ENCODE measurements around the gene PLEKHA1.

PLEKHA1 gene

DNA sequence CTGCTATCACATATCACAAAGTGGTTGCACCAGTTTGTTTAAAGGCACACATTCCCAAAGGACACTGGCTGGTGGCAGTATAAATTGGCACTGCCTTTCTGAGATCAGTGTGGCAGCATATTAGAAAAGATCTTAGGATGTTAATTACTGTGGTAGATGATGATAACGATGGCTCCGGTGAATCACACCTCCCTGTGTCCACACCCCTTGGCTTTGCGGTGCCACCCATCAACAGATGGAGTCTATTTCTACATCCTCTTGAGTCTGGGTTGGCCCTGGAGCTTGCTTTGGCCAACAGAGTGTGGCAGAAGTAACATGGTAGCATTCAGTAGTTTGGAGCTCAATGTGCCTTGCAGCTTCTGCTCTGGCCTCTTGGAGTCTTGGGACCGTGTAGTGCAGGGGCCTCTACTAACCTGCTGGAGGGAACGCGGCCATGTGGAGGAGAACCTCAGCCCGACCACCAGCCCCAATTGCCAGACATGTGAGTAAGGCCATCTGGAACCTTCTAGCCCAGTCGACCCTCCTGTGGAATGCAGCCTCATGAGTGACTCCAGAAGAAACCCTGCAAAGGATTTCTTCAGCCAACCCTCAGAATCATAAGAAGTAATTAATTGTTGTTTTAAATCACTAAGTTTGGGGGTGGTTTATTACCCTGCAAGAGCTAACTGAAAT, 27.2 kb upstream of the PLEKHA1 start:
- no peak for DNase-seq (ENCODE audit: low spot score)

- DNase-seq (ENCODE audit: low spot score): peak; percentile 43
These were observed 26.0 kb upstream of the PLEKHA1 start for GRCh38 chr10:122348512-122348911.

GRCh38 chr10:122348935-122349361, 25.6 kb upstream of the PLEKHA1 start:
- DNase-seq (ENCODE audit: low spot score): no peak

DNA sequence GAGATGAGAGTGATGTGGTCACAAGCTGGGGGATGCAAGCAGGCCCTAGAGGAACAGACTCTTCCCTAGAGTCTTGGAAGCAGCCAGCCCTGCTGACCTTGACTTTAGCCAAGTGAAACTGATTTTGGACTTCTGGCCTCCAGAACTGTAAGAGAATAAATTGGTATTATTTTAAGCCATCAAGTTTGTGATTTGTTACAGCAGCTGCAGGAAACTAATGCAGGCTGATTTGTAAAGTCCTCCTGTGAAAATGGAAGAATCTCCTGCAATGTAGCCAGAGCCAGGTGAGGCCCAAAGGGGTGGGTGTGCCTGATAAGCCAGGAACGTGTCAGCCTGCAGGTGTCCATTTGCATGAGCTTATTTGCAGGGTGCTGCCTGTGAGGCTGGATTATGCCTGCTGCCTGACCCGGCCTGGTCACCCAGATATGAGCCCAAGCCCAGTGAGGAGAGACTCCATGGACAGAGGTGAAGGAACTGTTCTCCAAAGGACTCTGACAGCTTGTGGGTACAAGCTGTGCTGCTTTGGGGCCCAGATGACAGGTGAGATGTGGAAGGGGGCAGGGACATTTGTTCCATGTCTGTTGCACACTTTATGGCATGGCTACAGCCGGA, 24.6 kb upstream of the PLEKHA1 start:
- DNase-seq (ENCODE audit: low spot score): no peak

DNA sequence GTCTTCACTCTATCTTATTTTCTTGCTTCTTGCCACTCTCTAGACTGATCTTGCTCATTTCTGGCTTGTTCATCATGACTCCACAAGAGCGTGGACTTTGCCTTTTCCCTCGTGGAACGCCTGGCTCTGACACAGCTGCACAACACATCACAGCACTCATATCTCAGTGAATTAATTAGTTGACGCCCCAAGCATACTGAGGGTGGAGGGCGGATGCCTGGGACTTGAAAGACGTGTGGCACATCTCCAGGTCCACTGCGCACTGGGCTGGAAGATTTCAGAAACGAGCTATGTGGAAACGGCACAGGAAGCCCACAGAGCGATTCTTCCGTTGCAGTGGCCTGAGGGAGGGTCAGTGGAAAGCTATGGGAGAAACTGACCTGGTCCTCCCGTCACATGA, 23.6 kb upstream of the PLEKHA1 start:
- no peak for DNase-seq (ENCODE audit: low spot score)

DNA sequence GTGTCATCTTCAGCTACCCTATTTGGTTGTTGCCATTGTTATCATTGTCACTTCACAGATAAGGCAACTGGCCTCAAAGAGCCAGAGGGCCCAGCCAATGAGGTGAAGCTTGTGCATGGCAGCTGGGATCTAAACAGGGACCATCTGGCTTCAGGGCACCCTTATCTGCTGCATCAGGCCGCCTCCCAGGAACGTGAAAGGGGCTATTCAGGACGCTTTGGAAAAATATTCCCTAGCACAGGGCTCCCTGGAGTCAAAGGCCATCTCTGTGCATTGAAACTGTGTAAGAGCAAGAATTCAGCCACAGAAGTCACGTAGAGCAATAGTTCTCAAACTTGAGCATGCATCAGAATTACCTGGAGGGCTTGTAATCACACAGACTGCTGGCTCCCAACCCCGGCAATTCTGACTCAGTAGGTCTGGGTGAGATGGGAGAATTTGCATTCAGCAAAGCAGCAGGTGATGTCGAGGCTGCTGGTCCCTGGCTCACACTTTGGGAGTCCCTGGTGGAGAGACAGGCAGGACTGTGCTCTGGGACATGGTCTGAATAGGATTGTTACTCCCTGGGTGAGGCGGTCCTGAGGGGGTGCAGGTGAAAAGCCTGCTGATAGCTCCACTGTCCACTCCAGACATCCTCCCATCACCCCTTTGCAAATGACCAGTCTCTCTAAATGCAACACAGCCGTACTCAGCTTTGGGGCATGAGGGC, 21.5 kb upstream of the PLEKHA1 start:
- no peak for DNase-seq (ENCODE audit: low spot score)

- DNase-seq (ENCODE audit: low spot score): no peak
These were observed 20.1 kb upstream of the PLEKHA1 start for GRCh38 chr10:122354383-122354782.

GRCh38 chr10:122357685-122358084, 16.8 kb upstream of the PLEKHA1 start:
- no peak for DNase-seq (ENCODE audit: low spot score)

DNA sequence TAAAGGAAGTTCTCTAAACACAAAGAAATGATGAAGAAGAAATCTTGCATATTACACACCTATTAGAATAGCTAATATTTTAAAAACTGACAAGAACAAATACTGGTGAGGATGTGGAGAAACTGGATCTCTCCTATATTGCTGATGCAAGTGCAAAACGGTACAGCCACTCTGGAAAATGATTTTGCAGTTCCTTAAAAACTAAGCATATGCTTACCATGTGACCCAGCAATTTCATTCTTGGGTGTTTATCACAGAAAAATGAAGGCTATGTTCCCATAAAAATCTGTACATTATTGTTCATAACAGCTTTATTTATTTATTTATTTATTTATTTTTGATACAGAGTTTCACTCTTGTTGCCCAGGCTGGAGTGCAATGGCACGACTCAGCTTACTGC, 14.9 kb upstream of the PLEKHA1 start:
- no peak for DNase-seq (ENCODE audit: low spot score)

DNA sequence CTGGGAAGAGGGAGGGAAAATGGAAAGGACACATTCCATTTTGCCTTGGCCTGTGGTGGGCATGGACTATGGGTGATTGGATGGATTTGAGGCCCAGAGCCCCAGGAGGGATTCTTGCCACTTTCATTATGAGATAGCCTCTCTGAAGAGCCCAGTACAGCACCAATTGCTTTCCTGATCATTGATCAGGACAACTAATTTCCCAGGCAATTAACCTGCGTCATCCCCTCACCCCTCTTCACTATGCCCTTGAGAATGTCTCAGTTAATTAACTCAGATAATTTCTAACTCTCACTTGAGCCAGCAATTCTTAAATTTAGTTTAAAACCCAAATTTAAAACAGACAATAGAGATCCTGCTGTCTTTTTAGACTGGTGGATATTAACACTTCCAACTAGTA, 13.5 kb upstream of the PLEKHA1 start:
- no peak for DNase-seq (ENCODE audit: low spot score)

- no peak for DNase-seq (ENCODE audit: low spot score)
These were observed 12.4 kb upstream of the PLEKHA1 start for GRCh38 chr10:122362031-122362592.

GRCh38 chr10:122362621-122363020, 11.9 kb upstream of the PLEKHA1 start:
- no peak for DNase-seq (ENCODE audit: low spot score)

- no peak for DNase-seq (ENCODE audit: low spot score)
These were observed 11.2 kb upstream of the PLEKHA1 start for GRCh38 chr10:122363311-122363710.

DNA sequence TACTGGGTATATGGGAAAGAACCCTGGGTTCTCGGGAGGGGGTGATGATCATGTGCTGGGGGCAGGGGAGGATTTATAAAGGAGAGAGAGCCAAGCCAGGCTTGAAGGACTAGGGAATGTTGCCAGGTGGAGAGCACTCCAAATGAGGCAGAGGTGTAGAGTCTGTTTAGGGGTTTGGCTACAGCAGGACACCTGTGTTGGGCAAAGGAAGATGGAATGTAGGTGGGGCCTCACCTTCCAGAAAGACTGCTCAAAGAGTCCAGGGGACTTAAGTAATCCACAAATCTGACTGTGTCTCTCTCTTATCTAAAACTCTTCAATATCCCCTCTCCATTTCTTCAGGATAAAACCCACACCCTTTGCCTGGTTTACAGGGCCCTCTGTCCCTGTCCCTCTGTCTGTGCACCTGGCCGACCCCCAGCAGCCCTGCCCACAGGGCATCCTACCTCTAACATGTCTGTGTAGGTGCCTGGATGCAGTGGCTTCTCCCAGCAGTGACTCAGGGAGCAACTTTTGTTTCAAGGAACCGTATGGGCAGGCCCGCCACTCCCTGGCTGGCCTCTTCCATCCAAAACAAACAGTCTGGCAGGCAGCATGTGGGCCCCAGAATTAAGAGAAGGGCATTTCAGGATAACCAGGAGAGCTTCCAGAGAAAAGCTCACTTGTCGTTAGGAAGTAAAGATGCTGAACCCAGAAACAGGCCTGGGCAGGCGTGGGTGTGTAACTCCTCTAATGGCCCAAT, 10.6 kb upstream of the PLEKHA1 start:
- DNase-seq (ENCODE audit: low spot score): no peak

- DNase-seq (ENCODE audit: low spot score): no peak
These were observed 5.8 kb upstream of the PLEKHA1 start for GRCh38 chr10:122368502-122369254.

DNA sequence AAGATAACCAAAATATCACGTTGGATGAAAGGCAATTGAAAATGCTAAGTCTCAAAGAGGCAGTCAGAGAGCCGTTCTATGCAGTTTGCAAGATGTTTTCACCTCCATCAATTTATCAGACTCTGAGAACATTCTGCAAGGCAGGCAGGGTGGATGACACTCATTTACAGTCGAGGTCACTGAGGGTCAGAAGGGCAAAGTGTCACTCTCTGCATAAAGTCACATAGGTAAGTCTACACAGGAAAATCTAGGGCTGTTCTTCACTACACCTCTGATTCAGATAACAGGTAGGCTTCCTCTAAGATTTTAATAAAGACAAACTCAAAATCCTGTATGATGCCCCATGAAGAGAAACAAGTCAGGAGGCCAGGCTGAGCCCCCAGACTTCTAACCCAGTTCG, 1.4 kb upstream of the PLEKHA1 start:
- no peak for DNase-seq (ENCODE audit: low spot score)

DNA sequence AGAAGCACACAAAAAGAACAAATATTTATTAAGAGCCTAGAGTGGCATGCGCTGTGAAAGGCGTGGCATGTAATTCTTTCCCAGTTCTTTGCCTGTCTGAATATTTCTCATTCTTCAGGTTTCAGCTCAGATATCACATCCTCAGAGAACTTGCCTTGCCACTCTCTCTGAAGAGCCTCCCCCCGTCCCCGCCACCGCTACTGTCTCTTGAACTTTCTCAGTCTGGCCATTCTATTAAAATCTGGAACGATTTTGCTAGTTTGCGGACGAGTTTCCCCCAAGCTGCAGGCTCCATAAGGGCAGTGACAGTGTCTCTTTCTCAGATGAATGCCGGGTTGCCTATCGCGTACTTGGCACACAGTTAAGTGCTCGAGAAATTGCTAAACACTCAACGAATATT, 787 bp upstream of the PLEKHA1 start:
- DNase-seq (ENCODE audit: low spot score): peak; percentile 10

GRCh38 chr10:122374859-122375678, 561 bp downstream of the PLEKHA1 start:
- peak; percentile 58 for DNase-seq (ENCODE audit: low spot score)

DNA sequence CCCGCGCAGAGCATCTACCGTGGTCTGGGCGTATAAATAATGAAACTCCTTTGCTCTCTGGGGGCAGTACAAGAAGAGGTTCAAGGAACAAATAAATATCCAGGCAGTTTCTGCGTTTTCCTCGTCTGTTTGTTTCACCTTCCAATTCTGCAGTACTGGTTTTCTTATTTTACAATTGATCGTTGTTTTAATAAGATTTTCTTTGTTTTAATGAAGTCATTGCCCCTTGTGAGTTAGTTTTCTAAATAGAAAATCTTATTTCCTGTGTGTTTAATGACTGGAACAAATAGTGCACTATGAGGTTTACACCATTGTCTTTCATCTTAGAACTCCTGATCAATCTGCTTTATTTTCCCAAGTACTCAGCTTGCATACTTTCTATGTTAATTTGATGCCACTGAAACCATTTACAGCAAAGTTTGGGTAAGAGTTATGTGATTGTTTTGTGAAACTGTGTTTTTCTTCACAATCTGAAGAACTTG, 1.2 kb downstream of the PLEKHA1 start:
- no peak for DNase-seq (ENCODE audit: low spot score)

GRCh38 chr10:122376364-122376961, 2.0 kb downstream of the PLEKHA1 start:
- DNase-seq (ENCODE audit: low spot score): no peak
